Dorsolateral prefrontal cortex (tissue), 118 donors: ENCODE results near the gene TRERF1. TPM values are rescaled to one million over a fixed set of nuclear protein-coding genes. Genes with fewer than 3 reads are reported as not detected.

Experiments
- total RNA-seq, 120 experiments: library from RNA; stranded (reverse); gene quantifications; one replicate each; pipeline versions ENCODE4 v1.2.3 to v1.2.4, GENCODE V29; 2022

TRERF1 gene
- total RNA-seq, 120 experiments from 2014 or later: 4.2 to 21.8 (median 13.7) TPM

Other genes starting within 250 kb of the TRERF1 start
- gene MRPS10, start 234.1 kb downstream of the TRERF1 start, total RNA-seq: 10 to 100 TPM; 18.8 to 41.4 (median 29.6) TPM
- 10 to 100 TPM; 29.5 to 56.9 (median 37.2) TPM for gene UBR2, start 112.1 kb upstream of the TRERF1 start, total RNA-seq